GM19025 (cell line): ENCODE data around the gene SLC25A21.
"Not testable (repeated sequence)": the region's sequence is repeated elsewhere in the genome, so short reads cannot be mapped to it uniquely, and the experiment has no call there.

Experiments used
- ATAC-seq: cut with Tn5 transposase; IDR thresholded peaks from one replicate; pipeline ENCODE4 v1.9.1; 2021; ENCODE audit warnings: mild to moderate bottlenecking, low read depth, moderate library complexity; ENCODE audit not compliant: unreplicated experiment

Gene SLC25A21

DNA sequence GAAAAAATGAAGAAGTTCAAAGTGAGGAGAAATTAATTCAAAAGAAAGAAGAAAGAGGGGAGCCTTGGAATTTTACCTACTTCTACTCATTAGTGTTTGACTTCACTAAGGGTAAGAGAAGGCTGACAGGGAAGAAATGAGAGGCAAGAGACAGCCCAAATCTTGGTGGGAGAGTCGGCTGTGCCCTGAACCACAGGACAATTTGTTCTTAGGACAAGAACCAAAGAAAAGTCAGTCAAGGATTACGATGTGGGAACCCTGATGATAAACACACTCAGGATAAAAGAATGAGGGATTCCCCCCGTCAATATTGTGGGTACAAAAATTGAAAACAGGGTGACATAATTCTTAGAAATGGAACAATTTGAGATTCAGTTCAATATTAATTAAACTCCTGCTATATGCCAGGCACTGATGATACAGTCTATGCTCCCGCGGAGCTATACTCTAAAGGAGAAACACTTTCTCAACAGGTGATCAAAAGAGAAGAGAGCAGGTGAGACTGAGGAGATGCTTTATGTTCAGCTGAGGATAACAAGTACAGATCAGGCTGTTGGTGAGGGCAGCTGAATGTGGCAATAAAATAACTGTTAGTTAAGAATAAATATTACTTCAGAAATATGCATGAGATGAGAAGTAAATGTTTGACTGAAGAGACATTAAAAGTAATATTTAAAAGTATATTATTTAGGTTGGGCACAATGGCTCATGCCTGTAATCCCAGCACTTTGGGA, 175.4 kb downstream of the SLC25A21 start:
- ATAC-seq: no peak

- ATAC-seq: no peak
These were observed 176.1 kb downstream of the SLC25A21 start for GRCh38 chr14:36996133-36996856.

- ATAC-seq: no peak
These were observed 182.6 kb downstream of the SLC25A21 start for GRCh38 chr14:36989806-36990205.

- no peak for ATAC-seq
These were observed 183.4 kb downstream of the SLC25A21 start for GRCh38 chr14:36988989-36989388.

DNA sequence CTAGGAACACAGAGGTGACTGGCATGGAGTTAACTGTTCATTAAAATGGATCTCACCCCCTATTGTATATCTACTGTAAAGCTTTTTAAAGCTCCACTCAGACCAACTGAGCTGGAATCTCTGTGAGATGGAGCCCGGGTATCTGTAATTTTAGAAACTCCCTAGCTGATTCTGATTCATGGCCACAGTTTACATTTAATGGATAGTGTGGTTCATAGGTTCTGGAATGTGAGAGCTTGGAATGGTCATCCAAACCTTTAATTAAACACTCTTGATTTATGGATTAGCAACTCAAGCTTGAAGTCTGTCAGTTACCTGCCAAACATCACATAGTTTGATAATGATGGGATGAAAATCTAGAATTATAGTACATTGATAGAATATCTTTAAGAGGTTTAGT, 183.8 kb downstream of the SLC25A21 start:
- ATAC-seq: no peak

DNA sequence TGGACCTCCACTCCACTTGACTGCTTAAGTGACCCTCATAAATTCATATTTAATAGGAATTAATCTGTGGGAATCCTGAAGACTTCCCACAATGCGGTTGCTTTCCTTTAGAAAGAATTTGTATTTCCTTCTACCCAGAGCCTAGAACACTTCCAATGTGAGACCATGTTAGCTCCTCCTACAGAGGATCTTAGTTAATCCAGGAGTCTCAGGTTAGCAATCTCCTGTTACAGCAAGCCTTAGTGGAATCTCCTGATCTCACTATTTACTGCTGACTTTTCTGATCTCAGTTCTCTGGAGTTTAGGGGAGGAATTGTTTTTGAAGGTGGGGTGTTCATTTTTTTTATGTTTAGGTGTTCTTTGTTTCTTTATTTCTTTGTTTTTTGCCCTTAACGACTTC, 186.0 kb downstream of the SLC25A21 start:
- ATAC-seq: no peak

GRCh38 chr14:36981832-36982529, 190.4 kb downstream of the SLC25A21 start:
- no peak for ATAC-seq

DNA sequence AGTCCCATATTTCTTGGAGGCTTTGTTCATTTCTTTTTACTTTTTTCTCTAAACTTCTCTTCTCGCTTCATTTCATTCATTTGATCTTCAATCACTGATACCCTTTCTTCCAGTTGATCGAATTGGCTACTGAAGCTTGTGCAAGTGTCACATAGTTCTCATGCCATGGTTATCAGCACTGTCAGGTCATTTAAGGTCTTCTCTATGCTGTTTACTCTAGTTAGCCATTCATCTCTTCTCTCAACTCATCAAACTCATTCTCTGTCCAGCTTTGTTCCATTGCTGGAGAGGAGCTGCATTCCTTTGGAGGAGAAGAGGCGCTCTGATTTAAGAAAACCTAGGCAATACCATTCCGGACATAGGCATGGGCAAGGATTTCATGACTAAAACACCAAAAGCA, 192.0 kb downstream of the SLC25A21 start:
- ATAC-seq: not testable (repeated sequence)

DNA sequence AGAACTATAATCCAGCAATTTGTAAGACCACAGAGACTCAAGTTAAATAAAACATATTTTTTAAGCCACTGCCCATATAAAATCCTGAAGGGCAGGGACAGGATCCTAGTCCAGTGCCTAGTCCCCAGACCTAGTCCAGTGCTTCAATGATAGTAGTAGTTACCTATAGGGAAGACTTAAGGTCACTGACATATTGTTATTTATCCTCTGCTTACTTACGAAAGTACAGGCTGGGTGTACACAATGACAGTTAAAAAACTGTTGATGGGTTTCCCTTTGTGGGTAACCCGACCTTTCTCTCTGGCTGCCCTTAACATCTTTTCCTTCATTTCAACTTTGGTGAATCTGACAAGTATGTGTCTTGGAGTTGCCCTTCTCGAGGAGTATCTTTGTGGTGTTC, 192.5 kb downstream of the SLC25A21 start:
- no peak for ATAC-seq

DNA sequence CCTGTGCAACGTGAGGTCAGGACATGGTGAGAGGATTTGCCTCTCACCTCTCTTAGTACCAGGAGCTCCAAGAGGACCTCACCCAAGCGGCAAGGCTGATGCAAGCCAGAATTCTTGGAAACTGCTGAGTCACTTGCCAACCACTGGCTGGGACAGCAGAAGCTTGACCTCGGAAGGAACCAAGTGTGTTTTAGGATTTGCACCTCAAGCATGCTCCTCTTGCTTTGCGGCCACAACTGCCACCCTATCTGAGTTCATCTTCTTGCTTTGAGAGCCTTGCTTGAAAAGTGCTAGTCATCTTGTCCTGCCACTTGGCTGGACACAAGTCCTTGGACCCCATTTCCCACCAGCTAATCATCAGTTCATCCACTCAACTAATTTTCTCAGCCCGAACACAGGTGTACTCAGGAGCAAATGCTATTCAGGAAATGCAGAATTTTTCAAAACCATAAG, 195.8 kb downstream of the SLC25A21 start:
- ATAC-seq: no peak

GRCh38 chr14:36975834-36976233, 196.6 kb downstream of the SLC25A21 start:
- no peak for ATAC-seq

DNA sequence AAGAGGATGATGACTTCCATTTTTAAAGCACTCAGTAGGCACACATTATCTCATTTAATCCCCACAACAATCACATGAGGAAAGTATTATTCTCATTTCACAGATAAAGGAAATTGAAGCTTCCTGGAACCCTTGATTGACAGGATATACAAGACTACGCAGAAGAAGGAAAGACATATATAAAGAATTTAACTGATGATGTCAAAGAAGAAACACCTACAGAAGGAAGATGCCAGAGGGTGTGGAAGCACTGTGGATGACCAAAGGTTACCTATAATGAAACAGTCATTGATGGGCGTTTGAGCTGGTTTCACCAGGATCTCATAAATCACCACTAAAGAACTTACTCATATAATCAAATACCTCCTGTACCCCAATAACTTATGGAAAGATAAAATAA, 197.4 kb downstream of the SLC25A21 start:
- no peak for ATAC-seq

DNA sequence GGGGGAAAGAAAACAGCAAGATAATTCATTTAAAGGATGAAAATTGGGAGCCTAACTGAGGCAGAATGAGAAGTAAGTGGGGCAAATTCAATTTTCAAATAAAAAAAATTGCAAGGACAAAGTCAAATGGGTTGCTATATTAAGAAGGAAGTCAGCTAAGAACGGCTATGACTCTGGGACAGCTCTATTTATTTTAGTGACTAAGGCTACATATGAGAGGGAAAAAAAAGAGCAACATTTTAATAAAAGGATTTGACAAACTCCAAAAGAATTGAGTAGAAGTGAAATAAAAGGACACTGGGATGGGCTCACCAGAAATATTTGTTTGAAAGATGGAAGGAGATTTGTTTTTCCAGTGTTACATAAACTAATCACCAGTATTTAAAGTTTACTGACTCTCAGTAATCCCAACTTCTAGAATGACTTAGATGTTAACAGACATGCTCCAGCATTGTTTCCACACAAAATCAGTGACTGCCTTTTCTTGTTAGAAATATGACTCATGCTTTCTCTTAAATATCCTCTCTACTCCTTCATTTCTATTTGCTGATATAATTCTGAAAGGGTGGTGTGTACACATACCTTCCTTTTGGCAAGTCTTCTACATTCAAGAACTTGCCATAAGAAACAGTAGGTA, 198.5 kb downstream of the SLC25A21 start:
- no peak for ATAC-seq

- ATAC-seq: no peak
These were observed 201.0 kb downstream of the SLC25A21 start for GRCh38 chr14:36971263-36971855.

- ATAC-seq: no peak
These were observed 204.4 kb downstream of the SLC25A21 start for GRCh38 chr14:36967892-36968555.

DNA sequence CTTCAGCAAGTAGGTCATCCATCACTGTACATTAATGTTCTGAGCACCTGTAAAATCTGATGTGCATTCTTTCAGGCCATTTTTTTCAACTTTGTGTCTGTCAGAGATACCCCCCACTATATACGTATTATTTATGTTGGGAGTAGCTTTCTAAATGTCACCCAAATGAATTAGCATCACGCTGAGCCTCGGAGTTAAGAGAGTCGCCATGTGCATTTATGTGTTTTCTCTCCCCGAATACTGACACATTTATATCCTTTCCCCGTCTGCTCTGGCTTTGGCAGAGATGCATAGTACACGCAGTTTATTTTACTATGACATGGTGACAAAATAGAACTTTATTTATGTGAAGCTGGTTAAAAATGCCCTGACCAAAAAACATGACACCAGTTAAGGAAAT, 216.4 kb downstream of the SLC25A21 start:
- ATAC-seq: no peak

- ATAC-seq: no peak
These were observed 217.0 kb downstream of the SLC25A21 start for GRCh38 chr14:36955376-36955775.

- no peak for ATAC-seq
These were observed 219.7 kb downstream of the SLC25A21 start for GRCh38 chr14:36952689-36953088.

- no peak for ATAC-seq
These were observed 221.0 kb downstream of the SLC25A21 start for GRCh38 chr14:36951380-36951911.

DNA sequence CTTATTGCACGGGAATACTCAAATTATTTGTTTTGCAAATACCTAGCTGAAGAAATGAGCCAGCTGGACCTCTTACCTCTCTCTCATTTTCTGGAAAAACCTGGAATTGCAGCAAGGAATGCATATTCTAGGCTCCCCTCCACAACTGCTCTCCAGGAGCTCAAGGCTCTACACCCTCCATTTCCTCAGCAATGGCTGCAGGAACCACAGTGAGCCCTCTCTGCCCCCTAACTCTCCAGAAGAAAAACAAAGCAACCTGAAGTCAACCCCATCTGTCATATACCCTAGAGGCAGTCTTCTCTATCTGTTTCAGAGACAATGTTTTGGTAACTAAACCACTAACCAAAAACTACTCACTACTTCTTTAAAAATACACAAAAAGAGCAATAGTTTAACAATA, 221.6 kb downstream of the SLC25A21 start:
- ATAC-seq: no peak
